K562 (cell line): ENCODE data around the gene SLFN14. TPM values are rescaled to one million over a fixed set of nuclear protein-coding genes. Genes with fewer than 3 reads are reported as not detected.
A peak's percentile ranks its signal among the peaks of the same experiment; 100 is the strongest.

Experiments used
- ATAC-seq: fragments of 200-7000 bp; cut with Tn5 transposase; 3 replicates; pipeline ENCODE4 v1.9.1; 2020; ENCODE audit warnings: moderate library complexity
- BruUV-seq: library from RNA; stranded (reverse); fragments of 400-500 nt; replicated peaks from 2 replicates; lab custom pipeline; 2021; lab: Mats Ljungman, UMichigan
- CTCF ChIA-PET: fragments of 300-600 bp; formaldehyde crosslinking; extraction: SDS; loops from one replicate; lab custom pipeline; 2021; ENCODE audit warnings: low intra/inter-chr PET ratio; lab: Yijun Ruan, JAX
- POLR2A ChIA-PET: fragments of 300-600, 350-650 bp; sonication (Branson Sonifier 250); formaldehyde crosslinking; extraction: SDS; loops from one replicate; lab custom pipeline; 2021; ENCODE audit warnings: antibody characterized with exemption, inconsistent platforms; lab: Yijun Ruan, JAX
- DNase-seq, 4 experiments: peaks; one replicate each; pipeline versions ENCODE4 v3.0.0 to v3.0.0-alpha.2; 2011 to 2018; ENCODE audit warnings: low spot score in 3 of 4, mixed read lengths in 3 of 4; ENCODE audit errors: extremely low read depth in 1 of 4
- FAIRE-seq: peaks from 2 replicates; lab custom pipeline; 2011; peaks lifted over from hg19 to GRCh38; lab: Jason Lieb, UNC
- H2AFZ ChIP-seq: 2 replicates; pipeline ENCODE4 v1.6.0; 2011; ENCODE audit warnings: low read depth, low read length, control low read depth, inconsistent platforms
- H3K27ac ChIP-seq: fragments of 200-600 bp; 3 replicates; pipeline ENCODE4 v1.8.0; 2011; ENCODE audit warnings: low read depth, mild to moderate bottlenecking, control low read depth, inconsistent platforms, low read length, moderate library complexity, mixed read lengths; ENCODE audit errors: extremely low read depth
- H3K27me3 ChIP-seq, 2 experiments: fragments of 300-600 bp in 1 of 2; 2 replicates in 1 of 2; 3 replicates in 1 of 2; pipeline versions ENCODE4 v1.6.0 to v1.8.0; 2011; ENCODE audit warnings: inconsistent platforms in 2 of 2, low read length in 2 of 2, mild to moderate bottlenecking in 1 of 2, mixed read lengths in 1 of 2, moderate library complexity in 1 of 2; ENCODE audit not compliant: control insufficient read depth in 2 of 2, insufficient read depth in 2 of 2
- H3K36me3 ChIP-seq: fragments of 300-600 bp; 3 replicates; pipeline ENCODE4 v1.8.0; 2011; ENCODE audit warnings: mild to moderate bottlenecking, low read length, inconsistent platforms; ENCODE audit not compliant: control insufficient read depth, insufficient read depth
- H3K4me1 ChIP-seq, 2 experiments: fragments of 200-600 bp in 1 of 2; replicated peaks in 1 of 2; 2 replicates in 1 of 2; 3 replicates in 1 of 2; pipeline versions ENCODE4 v1.5.1 to v1.8.0; 2011; ENCODE audit warnings: inconsistent platforms in 2 of 2, low read length in 2 of 2, mild to moderate bottlenecking in 1 of 2, mixed read lengths in 1 of 2, moderate library complexity in 1 of 2; ENCODE audit not compliant: control insufficient read depth in 2 of 2, insufficient read depth in 2 of 2
- H3K4me2 ChIP-seq: 2 replicates; pipeline ENCODE4 v1.6.1; 2011; ENCODE audit warnings: low read length, control low read depth, inconsistent platforms, mixed read lengths; ENCODE audit not compliant: insufficient read depth
- H3K4me3 ChIP-seq: fragments of 200-600 bp; sonication (generic), shearing (Covaris generic); 2 replicates; pipeline ENCODE4 v1.5.1; 2016; ENCODE audit warnings: control low read depth, inconsistent platforms
- H3K79me2 ChIP-seq: fragments of 200-600 bp; 3 replicates; pipeline ENCODE4 v1.8.0; 2011; ENCODE audit warnings: low read length, inconsistent platforms; ENCODE audit not compliant: control insufficient read depth, insufficient read depth
- H3K9ac ChIP-seq, 2 experiments: 2 replicates each; pipeline versions ENCODE4 v1.6.0 to v1.6.1; 2011; ENCODE audit warnings: low read depth in 2 of 2, low read length in 2 of 2, control low read depth in 1 of 2, inconsistent platforms in 1 of 2, mild to moderate bottlenecking in 1 of 2, mixed read lengths in 1 of 2; ENCODE audit not compliant: insufficient read depth in 1 of 2
- H3K9me1 ChIP-seq: one replicate; pipeline ENCODE4 v1.6.0; 2011; ENCODE audit warnings: inconsistent platforms, mild to moderate bottlenecking, low read length, moderate library complexity; ENCODE audit not compliant: control insufficient read depth, insufficient read depth
- H3K9me3 ChIP-seq: replicated peaks from 2 replicates; pipeline ENCODE4 v1.5.1; 2011; ENCODE audit warnings: low read depth, low read length, inconsistent platforms; ENCODE audit not compliant: control insufficient read depth, insufficient read depth
- H4K20me1 ChIP-seq: replicated peaks from 2 replicates; pipeline ENCODE4 v1.6.1; 2011; ENCODE audit warnings: low read length, inconsistent platforms, mixed read lengths; ENCODE audit not compliant: control insufficient read depth, insufficient read depth
- CEBPB ChIP-seq: fragments of 450-650 bp; IDR thresholded peaks from 2 replicates; pipeline ENCODE4 v1.6.1; 2016; ENCODE audit warnings: missing genetic modification characterization, missing compliant biosample characterization
- ETV1 ChIP-seq: fragments of 450-650 bp; conservative IDR thresholded peaks from 2 replicates; pipeline ENCODE4 v1.6.1; 2016; ENCODE audit warnings: missing genetic modification characterization, control low read depth, low read depth, missing compliant biosample characterization
- MEIS2 ChIP-seq: fragments of 450-650 bp; IDR thresholded peaks from 2 replicates; pipeline ENCODE4 v1.6.1; 2014; ENCODE audit warnings: mild to moderate bottlenecking; ENCODE audit not compliant: partially characterized antibody
- RBM17 ChIP-seq: fragments of 200-400 bp; formaldehyde crosslinking; IDR thresholded peaks from 2 replicates; pipeline ENCODE4 v1.6.1; 2017; ENCODE audit warnings: low read depth, mild to moderate bottlenecking, low read length, borderline replicate concordance
- SMARCE1 ChIP-seq: fragments of 450-650 bp; IDR thresholded peaks from 2 replicates; pipeline ENCODE4 v1.7.1; 2016; ENCODE audit warnings: mild to moderate bottlenecking
- XRCC5 ChIP-seq: fragments of 200-400 bp; formaldehyde crosslinking; IDR thresholded peaks from 2 replicates; pipeline ENCODE4 v1.6.1; 2017; ENCODE audit warnings: low read depth, mild to moderate bottlenecking, low read length
- ZNF140 ChIP-seq: fragments of 250-450 bp; sonication (Bioruptor Pico); IDR thresholded peaks from 2 replicates; pipeline ENCODE4 v1.8.0; 2021; ENCODE audit warnings: moderate library complexity, mild to moderate bottlenecking, inconsistent platforms
- ZNF224 ChIP-seq: sonication (generic); formaldehyde crosslinking; IDR thresholded peaks from 2 replicates; pipeline ENCODE4 v1.8.0; 2022; ENCODE audit warnings: mild to moderate bottlenecking, missing genetic modification reagents
- ZNF592 ChIP-seq: fragments of 450-650 bp; IDR thresholded peaks from 2 replicates; pipeline ENCODE4 v1.6.1; 2017; ENCODE audit warnings: antibody characterized with exemption, mild to moderate bottlenecking
- WGBS: fragments of 100-300 bp; shearing (Covaris generic); methylation state at CpG from one replicate; pipeline ENCODE4 v1.1.6; 2016; ENCODE audit warnings: low coverage, mixed read lengths; ENCODE audit not compliant: insufficient coverage; ENCODE audit errors: missing lambda C conversion rate; 5-methylcytosine and 5-hydroxymethylcytosine counted together
- in situ Hi-C: fragments of 300-500 bp; cut with MboI; formaldehyde crosslinking; loops from 4 replicates; pipeline ENCODE4 v1.15.0; 2018; ENCODE audit warnings: inconsistent platforms, mixed read lengths
- intact Hi-C: fragments of 100-400 bp; cut with micrococcal nuclease; formaldehyde crosslinking; loops from 2 replicates; pipeline ENCODE4 v1.14.2; 2022
- polyA plus RNA-seq, 8 experiments: library from polyadenylated mRNA; depleted of rRNA in 4 of 8; stranded (reverse) in 5 of 8; unstranded in 3 of 8; fragments of >200 nt; fragmentation: Nextera tagmentation in 2 of 8; fragmentation: Illumina TruSeq in 1 of 8; extraction: Ambion mirVana in 2 of 8; extraction: Trizol in 1 of 8; gene quantifications; 2 replicates each; pipeline versions ENCODE4 v1.2.1 to v1.2.3, GENCODE V29; 2011 to 2014; ENCODE audit warnings: inconsistent platforms in 1 of 8, missing spikeins in 1 of 8
- total RNA-seq, 7 experiments: library from RNA; depleted of rRNA in 6 of 7; stranded (reverse); fragments of >200 nt in 6 of 7; fragmentation: Illumina TruSeq in 2 of 7; extraction: Trizol in 2 of 7; gene quantifications; 2 replicates each; pipeline versions ENCODE4 v1.2.1 to v1.2.3, GENCODE V29; 2011 to 2021; ENCODE audit warnings: low replicate concordance in 1 of 7

Gene SLFN14
- total and polyA plus RNA-seq, 9 of the 15 experiments (the other 6 are each of a cell fraction or from before 2014, with no cell fraction given): 1.3 to 4.3 (median 3.1) TPM

- ATAC-seq (peak; percentile 32), FAIRE-seq (no peak), DNase-seq (no peak)
- no TSS peak for BruUV-seq
- H3K9me3 ChIP-seq: no peaks in the 10 kb centered on the region
- peak overlapping the region in 1 of 2 experiments; percentile 31; a peak in 2 of 4 replicates for H3K9ac ChIP-seq
- H3K4me1 ChIP-seq: peaks cover 10 to 36% of the 10 kb centered on the region in 2 experiments; a peak in 3 of 5 replicates
- no peaks in the 10 kb centered on the region for H4K20me1 ChIP-seq
- H3K4me2 ChIP-seq: peak overlapping the region; percentile 32
- TF ChIP-seq ZNF140 (CRISPR knock-in tag) (no peak), SMARCE1 (0 out of 2 replicates have a peak, but pooled peaks have one; percentile 1), CEBPB (no peak), XRCC5 (no peak), ZNF592 (0 out of 2 replicates have a peak, but pooled peaks have one; percentile 23), ETV1 (0 out of 2 replicates have a peak, but pooled peaks have one; percentile 1), MEIS2 (peak; percentile 18), ZNF224 (CRISPR knock-in tag) (no peak), RBM17 (no peak)
- POLR2A ChIA-PET: interaction anchor here (0.7 to 1.4 kb wide), 5 partner anchors 10 to 50 kb away, joined by 3 read pairs; no protein-coding TSS in a partner anchor
- CTCF ChIA-PET: interaction anchor here (0.7 to 1.8 kb wide), 3 partner anchors 226 to 368 kb away, joined by 4 to 7 read pairs (median 6); no protein-coding TSS in a partner anchor
- H3K9me1 ChIP-seq: no peaks in the 10 kb centered on the region
- H3K4me3 ChIP-seq: no peak overlapping the region
- H3K27me3 ChIP-seq: no peaks in the 10 kb centered on the region
- intact Hi-C loops: loop anchor here (5.0 to 10.0 kb wide), 4 partner anchors 65 to 395 kb away; partner anchors contain the start of genes NLE1, SLFN12 and UNC45B
- 23% methylated on average over 5 of the region's 5 CpGs for WGBS
- H3K36me3 ChIP-seq: no peaks in the 10 kb centered on the region
- H3K79me2 ChIP-seq: no peaks in the 10 kb centered on the region
- no peak overlapping the region for H3K27ac ChIP-seq
- in situ Hi-C loops: loop anchor here (5.0 kb wide), 2 partner anchors 227 to 367 kb away; no protein-coding TSS in a partner anchor
- peak overlapping the region; percentile 86 for H2AFZ ChIP-seq
Measured at GRCh38 chr17:35539659-35540026, 21.0 kb downstream of the SLFN14 start.
